ENCODE results near the gene KAZN.

The KAZN gene

GRCh38 chr1:15123270-15123669, 524.8 kb downstream of the KAZN start:
- TF ChIP-seq EZH2 (IDR thresholded peaks at IDR 0.05; ENCODE audit: borderline replicate concordance, low read length) (no peak), CTCF (IDR thresholded peaks at IDR 0.05; ENCODE audit: low read length) (no peak)
- no peak overlapping the region for H3K9ac ChIP-seq (ENCODE audit: low read length)
- no peaks in the 10 kb centered on the region for H3K9me2 ChIP-seq (ENCODE audit: low read depth, low read length)
- H3F3A ChIP-seq (ENCODE audit: insufficient read depth, low read length): no peaks in the 10 kb centered on the region
- H3K27me3 ChIP-seq (ENCODE audit: insufficient read depth, low read length): no peaks in the 10 kb centered on the region
- H3K4me1 ChIP-seq (ENCODE audit: insufficient read depth, low read length, severe bottlenecking): no peaks in the 10 kb centered on the region
- H3K4me2 ChIP-seq (ENCODE audit: low read length): no peak overlapping the region
- no peaks in the 10 kb centered on the region for H3K36me3 ChIP-seq (ENCODE audit: insufficient read depth, low read length)
- H3K4me3 ChIP-seq (ENCODE audit: low read depth, low read length, poor library complexity, severe bottlenecking): no peak overlapping the region
- no peak overlapping the region for H3K27ac ChIP-seq (ENCODE audit: low read depth, low read length, poor library complexity, severe bottlenecking)
- no peak overlapping the region for H2AFZ ChIP-seq (ENCODE audit: low read length)
- H4K20me1 ChIP-seq (ENCODE audit: insufficient read depth, low read length): no peaks in the 10 kb centered on the region
- H3K9me3 ChIP-seq (ENCODE audit: low read length): no peaks in the 10 kb centered on the region
- H3K79me2 ChIP-seq (ENCODE audit: insufficient read depth, low read length): no peaks in the 10 kb centered on the region

DNA sequence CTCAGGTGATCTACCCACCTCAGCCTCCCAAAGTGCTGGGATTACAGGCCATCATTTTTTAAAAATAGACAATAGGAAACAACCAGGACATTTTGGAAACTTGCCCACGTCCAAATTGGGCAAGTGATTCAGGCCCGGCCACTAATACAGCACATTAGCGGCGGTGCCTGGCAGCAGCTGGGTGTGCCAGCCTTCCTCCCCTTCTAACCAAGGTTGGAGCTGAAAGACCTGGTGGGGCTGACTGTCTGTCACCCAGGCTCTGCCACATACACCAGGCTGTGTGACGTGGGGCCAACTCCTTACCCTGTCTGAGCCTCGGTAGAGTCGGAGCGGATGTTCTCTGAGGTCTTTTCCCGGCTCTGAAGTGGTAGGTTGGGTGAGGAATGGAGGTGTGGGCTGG, 525.4 kb downstream of the KAZN start:
- Histone ChIP-seq H3K27me3 (ENCODE audit: insufficient read depth, low read length) (no peaks in the 10 kb centered on the region), H3F3A (ENCODE audit: insufficient read depth, low read length) (no peaks in the 10 kb centered on the region), H3K4me2 (ENCODE audit: low read length) (no peak overlapping the region), H3K9me2 (ENCODE audit: low read depth, low read length) (no peaks in the 10 kb centered on the region), H2AFZ (ENCODE audit: low read length) (no peak overlapping the region), H3K79me2 (ENCODE audit: insufficient read depth, low read length) (no peaks in the 10 kb centered on the region), H3K27ac (ENCODE audit: low read depth, low read length, poor library complexity, severe bottlenecking) (no peak overlapping the region), H3K9ac (ENCODE audit: low read length) (no peak overlapping the region), H3K4me3 (ENCODE audit: low read depth, low read length, poor library complexity, severe bottlenecking) (no peak overlapping the region), H3K9me3 (ENCODE audit: low read length) (no peaks in the 10 kb centered on the region), H3K36me3 (ENCODE audit: insufficient read depth, low read length) (no peaks in the 10 kb centered on the region), H4K20me1 (ENCODE audit: insufficient read depth, low read length) (no peaks in the 10 kb centered on the region), H3K4me1 (ENCODE audit: insufficient read depth, low read length, severe bottlenecking) (no peaks in the 10 kb centered on the region)
- TF ChIP-seq CTCF (IDR thresholded peaks at IDR 0.05; ENCODE audit: low read length) (no peak), EZH2 (IDR thresholded peaks at IDR 0.05; ENCODE audit: borderline replicate concordance, low read length) (no peak)

- no peaks in the 10 kb centered on the region for H3K4me1 ChIP-seq (ENCODE audit: insufficient read depth, low read length, severe bottlenecking)
- H4K20me1 ChIP-seq (ENCODE audit: insufficient read depth, low read length): no peaks in the 10 kb centered on the region
- TF ChIP-seq CTCF (IDR thresholded peaks at IDR 0.05; ENCODE audit: low read length) (no peak), EZH2 (IDR thresholded peaks at IDR 0.05; ENCODE audit: borderline replicate concordance, low read length) (no peak)
- H3K4me2 ChIP-seq (ENCODE audit: low read length): no peak overlapping the region
- H3K4me3 ChIP-seq (ENCODE audit: low read depth, low read length, poor library complexity, severe bottlenecking): no peak overlapping the region
- H3K79me2 ChIP-seq (ENCODE audit: insufficient read depth, low read length): no peaks in the 10 kb centered on the region
- H3F3A ChIP-seq (ENCODE audit: insufficient read depth, low read length): no peaks in the 10 kb centered on the region
- H3K27ac ChIP-seq (ENCODE audit: low read depth, low read length, poor library complexity, severe bottlenecking): no peak overlapping the region
- no peaks in the 10 kb centered on the region for H3K9me3 ChIP-seq (ENCODE audit: low read length)
- H3K27me3 ChIP-seq (ENCODE audit: insufficient read depth, low read length): no peaks in the 10 kb centered on the region
- H2AFZ ChIP-seq (ENCODE audit: low read length): no peak overlapping the region
- no peaks in the 10 kb centered on the region for H3K36me3 ChIP-seq (ENCODE audit: insufficient read depth, low read length)
- H3K9me2 ChIP-seq (ENCODE audit: low read depth, low read length): no peaks in the 10 kb centered on the region
- no peak overlapping the region for H3K9ac ChIP-seq (ENCODE audit: low read length)
Measured at GRCh38 chr1:15124362-15125100, 526.0 kb downstream of the KAZN start.
